Measurements from ENCODE around the gene ATN1. TPM values are rescaled to one million over a fixed set of nuclear protein-coding genes. Genes with fewer than 3 reads are reported as not detected.
A peak's percentile ranks its signal among the peaks of the same experiment; 100 is the strongest.
"Not testable (repeated sequence)": the region's sequence is repeated elsewhere in the genome, so short reads cannot be mapped to it uniquely, and the experiment has no call there.

The ATN1 gene
- total RNA-seq, 6 experiments from 2014 or later: 9.2 to 24.1 (median 16.8) TPM

- no peaks in the 10 kb centered on the region for H3K9me3 ChIP-seq
- no peak for DNase-seq
- no peak overlapping the region for H3K4me3 ChIP-seq
- 83% methylated on average over 22 of the region's 22 CpGs for WGBS (ENCODE audit: insufficient coverage, low coverage, low lambda C conversion rate, missing lambda C conversion rate)
- no peak for ATAC-seq
- H3K27me3 ChIP-seq: no peaks in the 10 kb centered on the region
- TF ChIP-seq, protein P1, sequence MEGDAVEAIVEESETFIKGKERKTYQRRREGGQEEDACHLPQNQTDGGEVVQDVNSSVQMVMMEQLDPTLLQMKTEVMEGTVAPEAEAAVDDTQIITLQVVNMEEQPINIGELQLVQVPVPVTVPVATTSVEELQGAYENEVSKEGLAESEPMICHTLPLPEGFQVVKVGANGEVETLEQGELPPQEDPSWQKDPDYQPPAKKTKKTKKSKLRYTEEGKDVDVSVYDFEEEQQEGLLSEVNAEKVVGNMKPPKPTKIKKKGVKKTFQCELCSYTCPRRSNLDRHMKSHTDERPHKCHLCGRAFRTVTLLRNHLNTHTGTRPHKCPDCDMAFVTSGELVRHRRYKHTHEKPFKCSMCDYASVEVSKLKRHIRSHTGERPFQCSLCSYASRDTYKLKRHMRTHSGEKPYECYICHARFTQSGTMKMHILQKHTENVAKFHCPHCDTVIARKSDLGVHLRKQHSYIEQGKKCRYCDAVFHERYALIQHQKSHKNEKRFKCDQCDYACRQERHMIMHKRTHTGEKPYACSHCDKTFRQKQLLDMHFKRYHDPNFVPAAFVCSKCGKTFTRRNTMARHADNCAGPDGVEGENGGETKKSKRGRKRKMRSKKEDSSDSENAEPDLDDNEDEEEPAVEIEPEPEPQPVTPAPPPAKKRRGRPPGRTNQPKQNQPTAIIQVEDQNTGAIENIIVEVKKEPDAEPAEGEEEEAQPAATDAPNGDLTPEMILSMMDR (IDR thresholded peaks at IDR 0.05): no peak
- no peak for TF ChIP-seq POLR2A (IDR thresholded peaks at IDR 0.05)
- peaks cover 0 to 8% (median 0%) of the 10 kb centered on the region in 4 donors for H3K36me3 ChIP-seq
- intact Hi-C loops (cut with DNase I): no loop called here
- no peak overlapping the region for H3K27ac ChIP-seq
- H3K4me1 ChIP-seq: peaks cover 0 to 28% (median 2%) of the 10 kb centered on the region in 4 donors
Observed at GRCh38 chr12:6884539-6884938, 43.2 kb upstream of the ATN1 start.

DNA sequence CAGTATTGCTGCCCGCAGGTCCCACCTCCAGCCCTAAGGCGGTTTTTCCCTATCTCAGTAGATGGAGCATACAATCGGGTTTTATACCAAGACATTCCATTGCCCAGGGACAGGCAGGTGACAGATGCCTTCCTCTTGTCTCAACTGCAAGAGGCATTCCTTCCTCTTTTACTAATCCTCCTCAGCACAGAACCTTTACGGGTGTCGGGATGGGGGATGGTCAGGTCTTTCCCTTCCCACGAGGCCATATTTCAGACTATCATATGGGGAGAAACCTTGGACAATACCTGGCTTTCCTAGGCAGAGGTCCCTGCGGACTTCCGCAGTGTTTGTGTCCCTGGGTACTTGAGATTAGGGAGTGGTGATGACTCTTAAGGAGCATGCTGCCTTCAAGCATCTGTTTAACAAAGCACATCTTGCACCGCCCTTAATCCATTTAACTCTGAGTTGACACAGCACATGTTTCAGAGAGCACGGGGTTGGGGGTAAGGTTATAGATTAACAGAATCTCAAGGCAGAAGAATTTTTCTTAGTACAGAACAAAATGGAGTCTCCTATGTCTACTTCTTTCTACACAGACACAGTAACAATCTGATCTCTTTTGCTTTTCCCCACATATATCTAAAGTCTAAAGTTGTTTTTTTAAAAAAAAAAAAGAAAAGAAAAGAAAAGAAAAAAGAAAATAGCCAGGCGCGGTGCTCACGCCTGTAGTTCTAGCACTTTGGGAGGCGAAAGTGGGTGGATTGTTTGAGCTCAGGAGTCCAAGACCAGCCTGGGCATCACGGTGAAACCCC, 41.4 kb upstream of the ATN1 start:
- H3K36me3 ChIP-seq; DNase-seq; H3K27ac ChIP-seq; H3K27me3 ChIP-seq; H3K4me3 ChIP-seq; intact Hi-C loops (cut with DNase I); H3K9me3 ChIP-seq; ATAC-seq: not testable (repeated sequence)
- peaks cover 0 to 22% (median 2%) of the 10 kb centered on the region in 4 donors for H3K4me1 ChIP-seq
- 71% methylated on average over 8 of the region's 15 CpGs for WGBS (ENCODE audit: insufficient coverage, low coverage, low lambda C conversion rate, missing lambda C conversion rate)

DNA sequence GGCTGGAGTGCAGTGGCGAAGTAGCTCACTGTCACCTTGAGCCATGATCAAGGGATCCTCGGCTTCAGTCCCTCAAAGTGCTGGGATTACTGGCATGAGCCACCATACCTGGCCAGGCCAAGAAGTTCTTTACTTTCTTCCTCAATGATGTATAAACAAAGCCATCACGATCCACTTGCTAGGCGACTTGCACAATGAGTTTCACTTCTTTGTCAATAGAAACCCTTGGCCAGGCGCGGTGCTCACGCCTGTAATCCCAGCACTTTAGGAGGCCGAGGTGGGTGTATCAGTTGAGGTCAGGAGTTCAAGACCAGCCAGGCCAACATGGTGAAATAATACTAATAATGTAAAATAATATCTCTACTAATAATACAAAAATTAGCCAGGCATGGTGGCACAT, 40.3 kb upstream of the ATN1 start:
- Histone ChIP-seq H3K9me3 (no peaks in the 10 kb centered on the region), H3K27ac (no peak overlapping the region), H3K36me3 (peaks cover 0 to 8% (median 0%) of the 10 kb centered on the region in 4 donors), H3K4me3 (no peak overlapping the region), H3K27me3 (no peaks in the 10 kb centered on the region), H3K4me1 (peaks cover 0 to 27% (median 2%) of the 10 kb centered on the region in 4 donors)
- no peak for ATAC-seq
- WGBS (ENCODE audit: insufficient coverage, low coverage, low lambda C conversion rate, missing lambda C conversion rate): 41% methylated on average over 8 of the region's 8 CpGs
- no peak for DNase-seq
- intact Hi-C loops (cut with DNase I): no loop called here
- TF ChIP-seq, protein P1 (IDR thresholded peaks at IDR 0.05): no peak
- TF ChIP-seq POLR2A (IDR thresholded peaks at IDR 0.05): no peak

GRCh38 chr12:6888360-6888759, 39.4 kb upstream of the ATN1 start:
- TF ChIP-seq, protein P1 (IDR thresholded peaks at IDR 0.05): no peak
- TF ChIP-seq POLR2A (IDR thresholded peaks at IDR 0.05): no peak
- Histone ChIP-seq H3K9me3 (no peaks in the 10 kb centered on the region), H3K36me3 (peaks cover 0 to 8% (median 0%) of the 10 kb centered on the region in 4 donors), H3K27me3 (no peaks in the 10 kb centered on the region), H3K4me1 (peaks cover 0 to 27% (median 2%) of the 10 kb centered on the region in 4 donors), H3K4me3 (no peak overlapping the region), H3K27ac (no peak overlapping the region)
- intact Hi-C loops (cut with DNase I): no loop called here
- 86% methylated on average over 1 of the region's 2 CpGs for WGBS (ENCODE audit: insufficient coverage, low coverage, low lambda C conversion rate, missing lambda C conversion rate)
- no peak for ATAC-seq
- no peak for DNase-seq

DNA sequence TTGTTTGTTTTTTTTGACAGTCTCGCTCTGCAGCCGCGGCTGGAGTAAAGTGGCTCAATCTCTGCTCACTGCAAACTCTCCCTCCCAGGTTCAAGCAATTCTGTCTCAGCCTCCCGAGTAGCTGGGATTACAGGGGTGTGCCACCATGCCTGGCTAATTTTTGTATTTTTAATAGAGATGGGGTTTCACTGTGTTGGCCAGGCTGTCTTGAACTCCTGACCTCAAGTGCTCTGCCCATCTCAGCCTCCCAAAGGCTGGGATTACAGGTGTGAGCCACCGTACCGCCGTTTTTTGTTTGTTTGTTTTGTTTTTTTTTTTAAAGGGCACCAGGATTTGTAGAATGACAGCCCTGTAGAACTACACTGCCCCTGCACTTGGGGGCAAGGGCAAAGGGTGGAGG, 39.0 kb upstream of the ATN1 start:
- H3K36me3 ChIP-seq; H3K27me3 ChIP-seq; DNase-seq; H3K27ac ChIP-seq; H3K4me3 ChIP-seq; H3K9me3 ChIP-seq; intact Hi-C loops (cut with DNase I); ATAC-seq: not testable (repeated sequence)
- peaks cover 0 to 27% (median 2%) of the 10 kb centered on the region in 4 donors for H3K4me1 ChIP-seq
- WGBS (ENCODE audit: insufficient coverage, low coverage, low lambda C conversion rate, missing lambda C conversion rate): 22% methylated on average over 7 of the region's 7 CpGs

DNA sequence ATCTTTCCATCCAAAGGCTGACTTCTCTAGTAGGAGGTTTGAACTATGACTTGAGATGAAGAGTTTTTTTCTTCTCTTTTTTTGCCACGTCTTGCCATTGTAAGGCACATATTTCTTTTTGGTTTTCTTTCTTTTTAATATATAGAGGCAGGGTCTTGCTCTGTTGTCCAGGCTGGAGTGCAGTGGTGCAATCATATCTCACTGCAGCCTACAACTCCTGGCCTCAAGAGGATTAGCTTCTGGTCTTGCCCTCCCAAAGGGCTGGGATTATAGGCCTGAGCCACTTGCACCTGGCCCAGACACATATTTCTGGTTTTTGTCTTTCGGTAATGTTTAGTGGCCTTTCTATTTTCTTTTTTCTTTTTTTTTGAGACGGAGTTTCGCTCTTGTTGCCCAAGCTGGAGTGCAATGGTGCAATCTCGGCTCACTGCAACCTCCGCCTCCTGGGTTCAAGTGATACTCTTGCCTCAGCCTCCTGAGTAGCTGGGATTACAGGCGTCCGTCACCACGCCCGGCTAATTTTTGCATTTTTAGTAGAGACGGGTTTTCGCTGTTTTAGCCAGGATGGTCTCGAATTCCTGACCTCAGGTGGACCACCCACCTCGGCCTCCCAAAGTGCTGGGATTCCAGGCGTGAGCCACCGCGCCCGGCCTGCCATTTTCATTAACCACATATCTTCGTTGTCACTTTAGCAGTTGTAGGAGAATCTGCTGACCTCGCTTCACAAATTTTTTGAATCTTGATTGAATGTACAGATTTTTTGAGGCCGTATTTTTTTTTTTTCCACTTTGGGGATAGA, 37.8 kb upstream of the ATN1 start:
- H3K27me3 ChIP-seq; DNase-seq; H3K36me3 ChIP-seq; H3K4me3 ChIP-seq; intact Hi-C loops (cut with DNase I); ATAC-seq; H3K9me3 ChIP-seq: not testable (repeated sequence)
- H3K4me1 ChIP-seq: peaks cover 0 to 27% (median 2%) of the 10 kb centered on the region in 4 donors
- peak overlapping the region; percentile 82 to 93 (median 90) for H3K27ac ChIP-seq
- WGBS (ENCODE audit: insufficient coverage, low coverage, low lambda C conversion rate, missing lambda C conversion rate): 88% methylated on average over 21 of the region's 21 CpGs
